Activated naive CD8-positive, alpha-beta T cell treated with anti-CD3 and anti-CD28 coated beads, Interleukin-2, amount 50 U/mL, for 24 hours (primary cell): Measurements from ENCODE around the gene TEX2.

Source experiments
- ATAC-seq: fragments of 150-1000 bp; cut with Tn5 transposase; one replicate; pipeline ENCODE4 v1.10.0; 2021
- DNase-seq: peaks from one replicate; pipeline ENCODE4 v3.0.0; 2021
- H3K27ac Mint-ChIP-seq: one replicate; pipeline ENCODE4 v1.8.0; 2021; ENCODE audit warnings: mild to moderate bottlenecking, mixed read lengths
- H3K27me3 Mint-ChIP-seq: one replicate; pipeline ENCODE4 v1.8.0; 2021; ENCODE audit warnings: mixed read lengths
- H3K36me3 Mint-ChIP-seq: one replicate; pipeline ENCODE4 v1.8.0; 2021; ENCODE audit warnings: low read depth, mixed read lengths
- H3K4me1 Mint-ChIP-seq: one replicate; pipeline ENCODE4 v1.8.0; 2021; ENCODE audit warnings: mixed read lengths
- H3K4me3 Mint-ChIP-seq: one replicate; pipeline ENCODE4 v1.8.0; 2021; ENCODE audit warnings: mild to moderate bottlenecking, moderate library complexity, mixed read lengths
- H3K9me3 Mint-ChIP-seq: one replicate; pipeline ENCODE4 v1.8.0; 2021; ENCODE audit warnings: mixed read lengths

The TEX2 gene

GRCh38 chr17:64150237-64151015, 112.6 kb downstream of the TEX2 start:
- no peak overlapping the region for H3K4me3 Mint-ChIP-seq
- peaks cover 39% of the 10 kb centered on the region for H3K36me3 Mint-ChIP-seq
- H3K27me3 Mint-ChIP-seq: no peaks in the 10 kb centered on the region
- DNase-seq (no peak), ATAC-seq (no peak)
- H3K9me3 Mint-ChIP-seq: no peaks in the 10 kb centered on the region
- no peak overlapping the region for H3K27ac Mint-ChIP-seq
- peaks cover 17% of the 10 kb centered on the region for H3K4me1 Mint-ChIP-seq

GRCh38 chr17:64149196-64149595, 113.9 kb downstream of the TEX2 start:
- ATAC-seq (no peak), DNase-seq (no peak)
- peaks cover 22% of the 10 kb centered on the region for H3K4me1 Mint-ChIP-seq
- no peaks in the 10 kb centered on the region for H3K27me3 Mint-ChIP-seq
- H3K36me3 Mint-ChIP-seq: peaks cover 39% of the 10 kb centered on the region
- no peaks in the 10 kb centered on the region for H3K9me3 Mint-ChIP-seq
- no peak overlapping the region for H3K4me3 Mint-ChIP-seq
- peak overlapping the region; percentile 62 for H3K27ac Mint-ChIP-seq

- H3K9me3 Mint-ChIP-seq: no peaks in the 10 kb centered on the region
- no peak for DNase-seq
- H3K4me3 Mint-ChIP-seq: no peak overlapping the region
- no peaks in the 10 kb centered on the region for H3K27me3 Mint-ChIP-seq
- H3K4me1 Mint-ChIP-seq: peaks cover 22% of the 10 kb centered on the region
- no peak for ATAC-seq
- H3K36me3 Mint-ChIP-seq: peaks cover 39% of the 10 kb centered on the region
- H3K27ac Mint-ChIP-seq: peak overlapping the region; percentile 62
These were observed 114.4 kb downstream of the TEX2 start for GRCh38 chr17:64148699-64149098.

- H3K27ac Mint-ChIP-seq: no peak overlapping the region
- no peaks in the 10 kb centered on the region for H3K27me3 Mint-ChIP-seq
- no peak overlapping the region for H3K4me3 Mint-ChIP-seq
These were observed 114.9 kb downstream of the TEX2 start for GRCh38 chr17:64148017-64148631.

GRCh38 chr17:64147110-64148016, 115.7 kb downstream of the TEX2 start:
- Mint-ChIP-seq H3K36me3 (peaks cover 30% of the 10 kb centered on the region), H3K27me3 (no peaks in the 10 kb centered on the region), H3K9me3 (no peaks in the 10 kb centered on the region), H3K4me3 (no peak overlapping the region), H3K27ac (no peak overlapping the region), H3K4me1 (peaks cover 22% of the 10 kb centered on the region)
- ATAC-seq (no peak), DNase-seq (no peak)

More at GRCh38 chr17:64148017-64148631, 114.9 kb downstream of the TEX2 start:
- DNase-seq: no peak
- Mint-ChIP-seq H3K4me1 (peaks cover 22% of the 10 kb centered on the region), H3K36me3 (peaks cover 37% of the 10 kb centered on the region), H3K9me3 (no peaks in the 10 kb centered on the region)
- no peak for ATAC-seq

GRCh38 chr17:64146418-64147109, 116.5 kb downstream of the TEX2 start:
- H3K27me3 Mint-ChIP-seq: no peaks in the 10 kb centered on the region
- H3K36me3 Mint-ChIP-seq: peaks cover 29% of the 10 kb centered on the region
- DNase-seq (peak; percentile 51), ATAC-seq (peak; percentile 27)
- H3K4me3 Mint-ChIP-seq: no peak overlapping the region
- no peaks in the 10 kb centered on the region for H3K9me3 Mint-ChIP-seq
- no peak overlapping the region for H3K27ac Mint-ChIP-seq
- H3K4me1 Mint-ChIP-seq: peaks cover 22% of the 10 kb centered on the region

GRCh38 chr17:64145751-64146417, 117.2 kb downstream of the TEX2 start:
- Mint-ChIP-seq H3K27me3 (no peaks in the 10 kb centered on the region), H3K27ac (no peak overlapping the region), H3K4me3 (no peak overlapping the region), H3K4me1 (peaks cover 22% of the 10 kb centered on the region), H3K36me3 (peaks cover 29% of the 10 kb centered on the region), H3K9me3 (no peaks in the 10 kb centered on the region)
- DNase-seq (peak; percentile 92), ATAC-seq (peak; percentile 97)

GRCh38 chr17:64145375-64145750, 117.7 kb downstream of the TEX2 start:
- no peak overlapping the region for H3K27ac Mint-ChIP-seq
- H3K4me1 Mint-ChIP-seq: peaks cover 22% of the 10 kb centered on the region

GRCh38 chr17:64139542-64139941, 123.5 kb downstream of the TEX2 start:
- H3K4me1 Mint-ChIP-seq: no peaks in the 10 kb centered on the region
- H3K27ac Mint-ChIP-seq: no peak overlapping the region
- ATAC-seq (no peak), DNase-seq (no peak)
- no peaks in the 10 kb centered on the region for H3K27me3 Mint-ChIP-seq
- no peaks in the 10 kb centered on the region for H3K36me3 Mint-ChIP-seq
- no peak overlapping the region for H3K4me3 Mint-ChIP-seq
- no peaks in the 10 kb centered on the region for H3K9me3 Mint-ChIP-seq

More at GRCh38 chr17:64145375-64145750, 117.7 kb downstream of the TEX2 start:
- DNase-seq: no peak
- Mint-ChIP-seq H3K36me3 (peaks cover 29% of the 10 kb centered on the region), H3K4me3 (no peak overlapping the region), H3K9me3 (no peaks in the 10 kb centered on the region), H3K27me3 (no peaks in the 10 kb centered on the region)
- ATAC-seq: no peak

- Mint-ChIP-seq H3K4me3 (no peak overlapping the region), H3K4me1 (peaks cover 1% of the 10 kb centered on the region), H3K27ac (no peak overlapping the region), H3K27me3 (no peaks in the 10 kb centered on the region), H3K9me3 (no peaks in the 10 kb centered on the region), H3K36me3 (no peaks in the 10 kb centered on the region)
- DNase-seq: no peak
- ATAC-seq: no peak
These were observed 124.6 kb downstream of the TEX2 start for GRCh38 chr17:64138441-64138840.

GRCh38 chr17:64135000-64135399, 128.1 kb downstream of the TEX2 start:
- no peak for DNase-seq
- Mint-ChIP-seq H3K4me1 (peaks cover 30% of the 10 kb centered on the region), H3K27ac (no peak overlapping the region), H3K9me3 (no peaks in the 10 kb centered on the region), H3K36me3 (no peaks in the 10 kb centered on the region), H3K4me3 (no peak overlapping the region), H3K27me3 (no peaks in the 10 kb centered on the region)
- no peak for ATAC-seq

- Mint-ChIP-seq H3K4me3 (no peak overlapping the region), H3K9me3 (no peaks in the 10 kb centered on the region), H3K27me3 (no peaks in the 10 kb centered on the region), H3K27ac (no peak overlapping the region), H3K4me1 (peaks cover 30% of the 10 kb centered on the region), H3K36me3 (no peaks in the 10 kb centered on the region)
- ATAC-seq (no peak), DNase-seq (no peak)
These were observed 128.7 kb downstream of the TEX2 start for GRCh38 chr17:64134216-64134970.

GRCh38 chr17:64133546-64134215, 129.4 kb downstream of the TEX2 start:
- H3K4me3 Mint-ChIP-seq: no peak overlapping the region
- DNase-seq (no peak), ATAC-seq (no peak)
- H3K27me3 Mint-ChIP-seq: no peaks in the 10 kb centered on the region
- H3K4me1 Mint-ChIP-seq: peaks cover 35% of the 10 kb centered on the region
- H3K27ac Mint-ChIP-seq: no peak overlapping the region
- H3K9me3 Mint-ChIP-seq: no peaks in the 10 kb centered on the region
- peaks cover 5% of the 10 kb centered on the region for H3K36me3 Mint-ChIP-seq
